GM13976 (cell line): ENCODE results near the gene TMIGD3.

Experiments used
- DNase-seq: peaks from one replicate; pipeline ENCODE4 v3.0.0; 2012; ENCODE audit warnings: low spot score
- in situ Hi-C: fragments of 300-500 bp; cut with MboI; formaldehyde crosslinking; loops from one replicate; pipeline ENCODE4 v1.12.0; 2022; ENCODE audit warnings: low sequenced_read_pairs, mixed read lengths, inconsistent platforms; ENCODE audit not compliant: unreplicated experiment
- TF ChIP-seq, protein P1 (sequence below): IDR thresholded peaks from 2 replicates; pipeline ENCODE4 v1.5.1; 2012; ENCODE audit warnings: borderline replicate concordance, mild to moderate bottlenecking; ENCODE audit not compliant: insufficient read depth; ENCODE audit errors: extremely low read depth, missing control alignments, control extremely low read depth

The TMIGD3 gene

DNA sequence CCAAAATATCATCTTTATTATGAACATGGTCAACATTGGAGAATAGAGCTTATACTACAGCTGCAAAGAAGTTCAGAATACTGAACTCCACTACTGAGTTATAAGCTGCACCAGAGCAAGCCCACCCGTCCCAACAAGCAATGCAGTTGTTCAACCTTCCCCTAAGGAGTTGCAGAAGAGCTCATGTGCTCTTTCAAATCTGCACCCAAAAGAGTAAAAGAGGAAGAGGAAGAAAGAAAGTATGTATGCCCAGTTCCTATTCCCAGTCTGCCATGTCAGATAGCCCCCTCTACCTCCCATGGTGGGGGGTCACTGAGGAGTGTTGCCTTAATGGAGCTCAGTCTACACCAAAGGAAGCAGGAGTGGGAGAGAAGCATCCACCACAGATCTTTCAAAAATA lies 22.8 kb downstream of the TMIGD3 start:
- TF ChIP-seq, protein P1, sequence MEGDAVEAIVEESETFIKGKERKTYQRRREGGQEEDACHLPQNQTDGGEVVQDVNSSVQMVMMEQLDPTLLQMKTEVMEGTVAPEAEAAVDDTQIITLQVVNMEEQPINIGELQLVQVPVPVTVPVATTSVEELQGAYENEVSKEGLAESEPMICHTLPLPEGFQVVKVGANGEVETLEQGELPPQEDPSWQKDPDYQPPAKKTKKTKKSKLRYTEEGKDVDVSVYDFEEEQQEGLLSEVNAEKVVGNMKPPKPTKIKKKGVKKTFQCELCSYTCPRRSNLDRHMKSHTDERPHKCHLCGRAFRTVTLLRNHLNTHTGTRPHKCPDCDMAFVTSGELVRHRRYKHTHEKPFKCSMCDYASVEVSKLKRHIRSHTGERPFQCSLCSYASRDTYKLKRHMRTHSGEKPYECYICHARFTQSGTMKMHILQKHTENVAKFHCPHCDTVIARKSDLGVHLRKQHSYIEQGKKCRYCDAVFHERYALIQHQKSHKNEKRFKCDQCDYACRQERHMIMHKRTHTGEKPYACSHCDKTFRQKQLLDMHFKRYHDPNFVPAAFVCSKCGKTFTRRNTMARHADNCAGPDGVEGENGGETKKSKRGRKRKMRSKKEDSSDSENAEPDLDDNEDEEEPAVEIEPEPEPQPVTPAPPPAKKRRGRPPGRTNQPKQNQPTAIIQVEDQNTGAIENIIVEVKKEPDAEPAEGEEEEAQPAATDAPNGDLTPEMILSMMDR, result no peak
- in situ Hi-C loops, result no loop called here
- DNase-seq, result no peak

DNA sequence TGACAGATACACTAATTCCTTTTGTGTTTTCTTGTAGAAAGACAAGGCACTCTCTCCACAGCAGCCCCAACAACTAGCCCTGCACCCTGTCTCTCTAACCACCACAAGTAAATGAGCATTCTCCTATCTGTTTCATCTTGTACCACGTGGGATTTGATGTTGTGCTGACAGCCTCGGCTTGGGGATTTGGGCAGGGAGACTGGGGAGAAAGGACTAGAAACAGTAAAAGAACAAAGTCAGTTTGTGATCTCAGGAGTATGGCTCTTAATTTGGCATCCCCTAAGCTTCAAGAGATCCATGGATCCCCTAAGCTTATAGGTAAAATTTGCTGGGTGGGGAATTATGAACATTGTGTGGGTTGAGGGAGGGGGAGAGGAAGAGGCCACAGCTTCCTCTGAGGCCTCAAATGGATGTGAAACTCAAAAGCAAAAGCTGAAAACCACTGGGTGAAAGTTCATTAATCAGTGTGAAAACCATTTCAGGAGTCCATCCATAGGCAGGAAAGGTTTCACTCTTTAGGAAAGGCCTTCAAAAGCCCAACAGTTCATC lies 26.6 kb downstream of the TMIGD3 start:
- in situ Hi-C loops, result no loop called here
- TF ChIP-seq, protein P1, result no peak
- peak; percentile 56 for DNase-seq

DNA sequence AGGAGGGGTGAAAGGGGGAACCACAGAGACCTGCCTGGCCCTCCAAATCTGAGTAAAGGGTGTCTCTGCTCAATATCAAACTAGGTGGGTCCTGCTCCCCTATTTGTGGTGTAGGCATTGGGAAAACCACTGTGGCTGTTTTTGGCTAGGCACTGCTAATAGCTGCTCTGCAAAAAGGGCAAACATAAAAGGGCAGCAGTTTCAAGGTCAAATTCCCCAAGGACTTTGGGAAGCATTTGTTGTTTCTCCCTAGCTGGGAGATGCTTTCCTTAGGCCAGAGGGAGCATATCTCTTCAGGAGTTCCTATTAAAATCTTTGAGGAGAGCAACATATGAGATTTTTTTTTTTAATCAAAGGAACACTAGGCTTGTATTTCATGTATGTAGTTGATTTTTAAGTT lies 27.2 kb downstream of the TMIGD3 start:
- no peak for DNase-seq
- in situ Hi-C loops, result no loop called here
- TF ChIP-seq, protein P1, result no peak

DNA sequence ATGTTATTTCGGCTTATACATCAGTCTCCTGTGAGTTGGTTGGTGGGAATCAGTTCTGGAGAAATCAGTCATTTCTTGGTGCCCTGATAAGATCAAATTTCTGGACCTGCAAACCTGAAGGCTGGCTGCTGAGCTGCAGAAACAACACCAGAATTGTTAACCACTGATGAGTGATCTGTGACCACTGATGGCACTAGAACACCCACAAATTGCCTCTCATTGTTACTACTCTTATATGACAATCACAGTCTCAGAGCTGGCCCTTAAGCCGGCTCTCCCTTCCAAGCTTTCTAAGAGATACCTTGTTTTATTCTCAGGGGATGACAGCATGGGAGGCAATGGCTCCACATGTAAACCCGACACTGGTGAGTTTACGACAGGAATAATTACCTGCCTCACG lies 27.7 kb downstream of the TMIGD3 start:
- DNase-seq, result no peak
- TF ChIP-seq, protein P1, result no peak
- in situ Hi-C loops, result no loop called here

DNA sequence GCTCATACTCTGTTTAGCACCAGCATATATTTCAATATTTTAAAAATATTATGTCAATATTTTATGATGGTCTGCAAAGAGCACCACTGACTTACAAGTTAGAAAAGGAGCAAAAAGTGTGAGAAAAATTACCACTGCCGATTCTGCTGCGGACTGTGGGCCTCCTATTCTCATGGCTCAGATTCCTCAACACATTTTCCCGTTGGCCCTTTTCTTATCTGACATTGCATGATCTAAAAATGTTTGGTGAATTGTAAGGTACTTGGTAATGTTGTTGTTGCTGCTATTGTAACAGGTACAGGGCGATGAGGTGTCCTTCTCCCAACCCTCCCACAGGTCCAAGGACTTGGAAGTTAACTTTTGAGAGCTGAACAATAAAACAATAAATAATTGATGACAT lies 28.9 kb downstream of the TMIGD3 start:
- DNase-seq, result no peak
- TF ChIP-seq, protein P1, result no peak
- in situ Hi-C loops, result no loop called here

DNA sequence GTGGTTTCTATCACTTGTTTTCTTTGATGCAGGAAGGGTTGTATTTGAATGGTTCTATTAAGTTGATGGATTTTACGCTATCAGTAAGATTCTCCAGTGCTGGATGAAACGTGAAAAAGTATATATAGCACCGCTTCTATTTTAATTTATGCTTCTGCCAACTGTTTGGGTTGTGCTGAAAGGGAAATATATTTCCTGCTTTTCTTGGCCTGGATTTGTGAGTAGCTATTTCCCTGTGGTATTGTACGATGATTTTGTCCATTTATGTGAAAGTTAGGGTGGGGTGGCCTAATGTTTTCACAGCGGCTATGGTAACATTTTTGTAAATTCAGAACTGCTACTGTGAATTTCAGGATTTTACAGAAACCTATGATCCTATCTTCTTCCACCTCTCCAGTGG lies 29.3 kb downstream of the TMIGD3 start:
- in situ Hi-C loops, result no loop called here
- DNase-seq, result no peak
- TF ChIP-seq, protein P1, result no peak

DNA sequence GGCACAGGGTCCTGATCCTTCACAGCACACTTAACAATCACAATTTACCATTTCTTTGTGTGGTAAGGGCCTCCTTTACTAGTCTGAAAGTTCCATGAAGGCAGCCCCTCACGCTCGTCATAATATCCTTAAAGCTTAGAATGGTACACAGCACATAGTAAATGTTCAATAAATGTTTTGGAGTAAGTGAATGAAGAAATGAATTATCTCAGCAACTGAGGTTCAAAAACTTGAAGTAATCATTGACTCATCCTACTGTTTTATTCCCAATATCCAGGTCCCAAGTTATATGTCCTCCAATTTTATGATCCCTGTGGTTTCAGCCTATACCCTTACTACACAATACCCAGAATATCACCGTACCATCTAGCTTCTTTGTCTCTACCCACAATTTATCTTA lies 31.9 kb downstream of the TMIGD3 start:
- no peak for DNase-seq
- in situ Hi-C loops, result no loop called here
- TF ChIP-seq, protein P1, result no peak
